SU-DHL-6 (cell line): ENCODE results near the gene TMCC1.

Experiments used
- CTCF ChIP-seq: fragments of 200-600 bp; sonication (generic); IDR thresholded peaks from one replicate; pipeline ENCODE4 v1.5.1; 2017; ENCODE audit warnings: antibody characterized with exemption, mild to moderate bottlenecking, low read length, moderate library complexity; ENCODE audit not compliant: insufficient read depth, poor library complexity, severe bottlenecking
- EZH2phosphoT487 ChIP-seq: fragments of 200-600 bp; sonication (generic), shearing (Covaris generic); conservative IDR thresholded peaks from 2 replicates; pipeline ENCODE4 v1.6.1; 2018; ENCODE audit warnings: mild to moderate bottlenecking, antibody characterized with exemption, low read length, moderate library complexity, mixed read lengths

GRCh38 chr3:129758785-129759320 is 134.7 kb downstream of the TMCC1 start:
- TF ChIP-seq CTCF (no peak), EZH2phosphoT487 (no peak)
